Transverse colon (tissue), 4 donors: ENCODE results near the gene DRGX. TPM values are rescaled to one million over a fixed set of nuclear protein-coding genes. Genes with fewer than 3 reads are reported as not detected.

Experiments
- DNase-seq: peaks from one replicate; pipeline ENCODE4 v3.0.0-alpha.2; 2019
- H3K27ac ChIP-seq, 4 donors: fragments of 200-600 bp; sonication (generic); 2 replicates each; pipeline ENCODE4 v1.5.1; 2016 to 2018; ENCODE audit warnings: inconsistent platforms in 4 of 4
- H3K27me3 ChIP-seq: fragments of 200-600 bp; sonication (generic); 2 replicates; pipeline ENCODE4 v1.5.1; 2017; ENCODE audit warnings: inconsistent platforms
- H3K36me3 ChIP-seq, 4 donors: fragments of 200-600 bp; sonication (generic); 2 replicates each; pipeline ENCODE4 v1.5.1; 2017 to 2019; ENCODE audit warnings: inconsistent platforms in 4 of 4
- H3K4me1 ChIP-seq, 4 donors: fragments of 200-600 bp; sonication (generic); 2 replicates each; pipeline ENCODE4 v1.5.1; 2017 to 2020; ENCODE audit warnings: inconsistent platforms in 4 of 4
- H3K4me3 ChIP-seq, 4 donors: fragments of 200-600 bp; sonication (generic); 1 replicate in 1 of 4; 2 replicates in 3 of 4; pipeline versions ENCODE4 v1.5.1 to v1.6.1; 2017 to 2019; ENCODE audit warnings: inconsistent platforms in 4 of 4
- H3K9me3 ChIP-seq, 2 donors: fragments of 200-600 bp; sonication (generic); 2 replicates each; pipeline ENCODE4 v1.5.1; 2017 to 2019; ENCODE audit warnings: inconsistent platforms in 2 of 2
- EP300 ChIP-seq: sonication (generic); formaldehyde crosslinking; IDR thresholded peaks from one replicate; pipeline ENCODE4 v1.6.1; 2017; ENCODE audit warnings: antibody characterized with exemption, low read depth
- POLR2A ChIP-seq: fragments of 450-650 bp; IDR thresholded peaks from one replicate; pipeline ENCODE4 v1.6.1; 2016; ENCODE audit warnings: antibody characterized with exemption, mild to moderate bottlenecking, moderate library complexity
- POLR2AphosphoS5 ChIP-seq, 3 donors: sonication (generic); formaldehyde crosslinking; IDR thresholded peaks; one replicate each; pipeline ENCODE4 v1.6.1; 2016; ENCODE audit warnings: antibody characterized with exemption in 3 of 3
- WGBS, 2 donors: methylation state at CpG; one replicate each; pipeline ENCODE4 v1.1.5; 2018; ENCODE audit warnings: low coverage in 1 of 2; 5-methylcytosine and 5-hydroxymethylcytosine counted together
- in situ Hi-C, 4 donors: fragments of 200-750 bp; cut with MboI; loops; one replicate each; pipeline versions ENCODE4 v1.15.0 to v1.15.1; 2017; ENCODE audit warnings: low sequenced_read_pairs in 3 of 4, low pct_ligation_motif_present in 1 of 4, low pct_unique_long_range_greater_than_20kb in 1 of 4
- intact Hi-C: fragments of 100-400 bp; cut with DNase I; formaldehyde crosslinking; loops from one replicate; pipeline ENCODE4 v1.15.1; 2023; ENCODE audit warnings: low total_unique reads
- total RNA-seq, 4 donors: library from RNA; depleted of rRNA; stranded (reverse); fragments of >200 nt; gene quantifications; one replicate each; pipeline ENCODE4 v1.1.0, GENCODE V29; 2016
- TF ChIP-seq, protein P1 (sequence below), 5 experiments: fragments of 200-600 bp in 3 of 5; fragments of 450-650 bp in 2 of 5; sonication (generic) in 3 of 5; IDR thresholded peaks; 1 replicate in 2 of 5; 2 replicates in 3 of 5; pipeline ENCODE4 v1.5.1; 2016 to 2017; ENCODE audit warnings: antibody characterized with exemption in 5 of 5, inconsistent platforms in 3 of 5, mild to moderate bottlenecking in 2 of 5, moderate library complexity in 1 of 5

The DRGX gene
- total RNA-seq, 4 donors from 2014 or later, result 0.32 to 0.37 TPM; not detected in 2

DNA sequence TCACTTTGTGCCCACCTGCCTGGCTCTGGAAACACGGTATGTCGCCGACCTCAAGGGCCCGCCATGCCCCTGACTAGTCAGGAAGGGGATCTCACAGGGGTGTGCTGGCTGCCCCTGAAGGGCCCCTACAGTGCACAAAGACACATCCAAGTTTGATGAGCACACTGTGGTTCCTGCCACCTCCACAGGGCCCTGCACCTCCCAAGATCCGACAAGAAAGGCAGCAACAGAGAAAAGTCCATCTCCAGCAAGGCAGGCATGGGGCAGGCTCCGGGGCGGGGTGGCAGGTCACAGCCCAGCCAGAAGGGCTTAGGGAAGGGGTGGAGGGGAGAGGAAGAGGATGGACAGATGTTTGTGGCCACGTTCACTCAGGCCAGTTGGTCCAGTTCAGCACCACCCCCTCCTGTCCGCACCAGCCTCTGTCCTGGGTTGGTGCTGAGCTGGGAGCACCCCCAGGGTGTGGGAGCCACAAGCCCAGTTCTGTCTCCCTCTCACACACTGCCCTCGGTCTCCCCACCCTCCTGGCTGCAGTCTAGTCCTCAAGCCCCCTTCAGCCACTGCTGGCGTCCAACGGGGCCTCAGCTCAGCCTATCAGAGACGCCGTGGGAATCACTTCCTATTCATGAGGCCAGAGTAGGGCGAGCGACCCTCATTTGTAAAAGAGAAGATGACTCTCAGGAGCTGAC lies 11.5 kb downstream of the DRGX start:
- Histone ChIP-seq H3K36me3 (no peaks in the 10 kb centered on the region), H3K27ac (no peak overlapping the region), H3K4me1 (no peaks in the 10 kb centered on the region), H3K9me3 (no peaks in the 10 kb centered on the region), H3K4me3 (no peak overlapping the region), H3K27me3 (peaks cover 6% of the 10 kb centered on the region)
- 50 to 65% methylated on average over 2 to 16 of the region's 16 CpGs for WGBS, 2 donors
- in situ Hi-C loops (no loop called here), intact Hi-C loops (no loop called here)
- TF ChIP-seq EP300 (no peak), POLR2AphosphoS5 (IDR thresholded peaks at IDR 0.05) (no peak), POLR2A (no peak)
- TF ChIP-seq, protein P1, sequence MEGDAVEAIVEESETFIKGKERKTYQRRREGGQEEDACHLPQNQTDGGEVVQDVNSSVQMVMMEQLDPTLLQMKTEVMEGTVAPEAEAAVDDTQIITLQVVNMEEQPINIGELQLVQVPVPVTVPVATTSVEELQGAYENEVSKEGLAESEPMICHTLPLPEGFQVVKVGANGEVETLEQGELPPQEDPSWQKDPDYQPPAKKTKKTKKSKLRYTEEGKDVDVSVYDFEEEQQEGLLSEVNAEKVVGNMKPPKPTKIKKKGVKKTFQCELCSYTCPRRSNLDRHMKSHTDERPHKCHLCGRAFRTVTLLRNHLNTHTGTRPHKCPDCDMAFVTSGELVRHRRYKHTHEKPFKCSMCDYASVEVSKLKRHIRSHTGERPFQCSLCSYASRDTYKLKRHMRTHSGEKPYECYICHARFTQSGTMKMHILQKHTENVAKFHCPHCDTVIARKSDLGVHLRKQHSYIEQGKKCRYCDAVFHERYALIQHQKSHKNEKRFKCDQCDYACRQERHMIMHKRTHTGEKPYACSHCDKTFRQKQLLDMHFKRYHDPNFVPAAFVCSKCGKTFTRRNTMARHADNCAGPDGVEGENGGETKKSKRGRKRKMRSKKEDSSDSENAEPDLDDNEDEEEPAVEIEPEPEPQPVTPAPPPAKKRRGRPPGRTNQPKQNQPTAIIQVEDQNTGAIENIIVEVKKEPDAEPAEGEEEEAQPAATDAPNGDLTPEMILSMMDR (IDR thresholded peaks at IDR 0.05), result no peak
- DNase-seq, result no peak

DNA sequence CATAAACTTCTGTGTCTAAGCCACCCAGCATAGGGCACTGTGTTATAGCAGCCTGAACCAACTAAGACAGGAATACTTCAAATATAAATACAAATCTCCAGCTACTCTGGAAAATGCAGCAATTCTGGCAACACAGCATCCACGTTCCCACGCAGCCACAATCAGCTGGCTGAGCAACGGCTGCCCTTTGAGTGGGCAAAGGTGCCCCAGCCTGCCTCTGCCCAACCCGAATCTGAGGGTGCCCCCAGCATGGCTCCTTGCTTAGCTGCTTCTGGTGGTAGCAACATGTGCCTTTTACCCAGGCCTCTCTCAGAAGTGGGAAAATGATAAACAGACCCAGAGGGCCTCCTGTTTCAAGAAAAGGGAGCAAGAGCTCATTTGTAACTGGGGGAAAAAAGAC lies 12.0 kb downstream of the DRGX start:
- H3K36me3 ChIP-seq, result no peaks in the 10 kb centered on the region
- TF ChIP-seq EP300 (no peak), POLR2A (no peak), POLR2AphosphoS5 (IDR thresholded peaks at IDR 0.05) (no peak)
- TF ChIP-seq, protein P1 (IDR thresholded peaks at IDR 0.05), result no peak
- H3K4me1 ChIP-seq, result no peaks in the 10 kb centered on the region
- H3K4me3 ChIP-seq, result no peak overlapping the region
- DNase-seq, result no peak
- intact Hi-C loops (no loop called here), in situ Hi-C loops (no loop called here)
- 71% methylated on average over 4 of the region's 4 CpGs; no CpG with 5 or more reads in 1 of the 2 donors for WGBS, 2 donors
- H3K27me3 ChIP-seq, result peaks cover under 1% of the 10 kb centered on the region
- no peaks in the 10 kb centered on the region for H3K9me3 ChIP-seq
- no peak overlapping the region for H3K27ac ChIP-seq

DNA sequence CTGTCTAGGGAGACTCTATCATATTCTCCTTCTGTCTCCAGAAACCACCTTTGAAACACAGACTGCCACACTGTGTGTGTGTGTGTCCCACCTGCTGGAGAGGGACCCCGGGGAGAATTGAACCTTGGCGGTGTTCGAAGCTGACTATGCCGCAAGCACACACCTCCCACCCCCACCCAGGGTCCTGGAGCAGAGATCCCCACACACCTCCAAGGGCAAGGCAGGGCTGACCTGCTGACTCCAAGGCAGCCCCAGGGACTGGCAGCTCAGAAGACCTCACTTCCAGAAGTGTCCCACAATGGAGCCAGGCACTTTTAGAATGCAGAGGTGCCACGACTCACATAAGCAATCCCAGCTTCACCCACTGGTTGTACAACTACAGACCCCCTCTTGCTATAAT lies 13.1 kb downstream of the DRGX start:
- Histone ChIP-seq H3K36me3 (no peaks in the 10 kb centered on the region), H3K4me1 (no peaks in the 10 kb centered on the region), H3K4me3 (no peak overlapping the region), H3K27ac (no peak overlapping the region), H3K9me3 (no peaks in the 10 kb centered on the region), H3K27me3 (no peaks in the 10 kb centered on the region)
- 85% methylated on average over 5 of the region's 5 CpGs; no CpG with 5 or more reads in 1 of the 2 donors for WGBS, 2 donors
- intact Hi-C loops (no loop called here), in situ Hi-C loops (no loop called here)
- DNase-seq, result no peak
- TF ChIP-seq EP300, result no peak

DNA sequence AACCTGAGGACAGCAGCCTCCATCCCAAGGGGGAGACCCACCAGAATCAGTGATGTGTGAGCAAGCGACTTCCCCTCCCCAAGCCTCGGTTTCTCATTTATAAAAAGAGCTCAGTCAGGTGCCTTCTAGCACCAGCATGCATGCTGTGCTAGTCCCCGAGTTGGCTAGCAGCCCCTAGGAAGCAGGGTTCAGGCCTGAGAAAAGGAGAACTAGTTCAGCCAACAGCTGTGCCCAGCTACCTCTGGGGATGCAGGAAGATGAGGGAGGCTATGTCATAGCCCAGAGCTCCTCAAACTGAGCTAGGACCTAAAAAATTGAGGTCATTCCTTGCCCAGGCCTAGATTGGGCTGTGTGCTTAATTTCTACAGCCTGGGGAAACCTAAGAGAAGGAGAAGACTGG lies 13.7 kb downstream of the DRGX start:
- Histone ChIP-seq H3K27me3 (no peaks in the 10 kb centered on the region), H3K36me3 (no peaks in the 10 kb centered on the region), H3K4me3 (no peak overlapping the region), H3K9me3 (no peaks in the 10 kb centered on the region), H3K4me1 (no peaks in the 10 kb centered on the region), H3K27ac (no peak overlapping the region)
- no peak for TF ChIP-seq EP300
- TF ChIP-seq, protein P1 (IDR thresholded peaks at IDR 0.05), result no peak
- TF ChIP-seq POLR2A, result no peak
- no peak for TF ChIP-seq POLR2AphosphoS5 (IDR thresholded peaks at IDR 0.05)
- DNase-seq, result no peak
- intact Hi-C loops, result no loop called here
- in situ Hi-C loops, result no loop called here
- WGBS, 2 donors, result 80% methylated on average over 3 of the region's 3 CpGs; no CpG with 5 or more reads in 1 of the 2 donors
